Stimulated activated CD4-positive, alpha-beta T cell treated with anti-CD3 and anti-CD28 coated beads, Interleukin-15, amount 100 ng/mL, for 1 hour (primary cell): ENCODE measurements around the gene ASCL1.

Experiments used
- DNase-seq, 2 donors: peaks; one replicate each; pipeline ENCODE4 v3.0.0-alpha.2; 2020; ENCODE audit warnings: low read depth in 1 of 2, low spot score in 1 of 2

Gene ASCL1

GRCh38 chr12:102976609-102977280, 19.3 kb downstream of the ASCL1 start:
- no peak for DNase-seq

DNA sequence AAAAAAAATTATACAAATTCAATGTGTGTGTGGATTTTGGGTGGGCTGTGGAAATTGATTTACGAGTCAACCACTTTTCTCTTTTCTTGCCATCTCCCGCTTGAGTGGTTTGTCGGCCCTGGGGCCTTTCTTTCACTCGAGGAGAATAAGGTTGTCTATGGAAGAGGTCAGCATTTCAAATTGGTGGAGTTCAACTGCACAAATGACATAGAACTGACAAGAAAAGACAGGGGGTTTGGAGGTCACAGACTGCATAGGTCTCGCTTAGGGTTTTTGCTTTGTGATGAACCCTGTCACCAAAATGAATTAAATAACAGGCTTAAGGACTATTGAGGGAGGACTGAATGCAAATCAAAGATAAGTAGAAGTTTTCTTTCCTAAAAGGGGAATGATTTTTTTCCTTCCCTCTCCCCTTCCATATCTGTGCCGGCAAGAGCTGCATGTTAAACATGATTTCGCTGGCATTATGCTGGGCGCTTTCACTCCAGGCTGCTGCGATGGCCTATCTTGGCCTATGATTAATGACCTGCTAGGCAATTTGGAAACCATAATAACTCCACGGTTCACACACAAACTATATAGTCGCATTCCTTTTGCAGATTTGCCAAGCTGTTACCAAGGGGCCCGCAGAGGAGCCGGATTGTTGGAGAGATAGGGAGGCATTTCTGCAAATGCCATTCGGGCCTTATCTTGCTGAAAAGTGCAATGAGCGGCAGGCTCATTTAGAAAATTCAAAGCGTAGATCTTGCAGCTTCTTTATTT, 20.7 kb downstream of the ASCL1 start:
- no peak for DNase-seq

DNA sequence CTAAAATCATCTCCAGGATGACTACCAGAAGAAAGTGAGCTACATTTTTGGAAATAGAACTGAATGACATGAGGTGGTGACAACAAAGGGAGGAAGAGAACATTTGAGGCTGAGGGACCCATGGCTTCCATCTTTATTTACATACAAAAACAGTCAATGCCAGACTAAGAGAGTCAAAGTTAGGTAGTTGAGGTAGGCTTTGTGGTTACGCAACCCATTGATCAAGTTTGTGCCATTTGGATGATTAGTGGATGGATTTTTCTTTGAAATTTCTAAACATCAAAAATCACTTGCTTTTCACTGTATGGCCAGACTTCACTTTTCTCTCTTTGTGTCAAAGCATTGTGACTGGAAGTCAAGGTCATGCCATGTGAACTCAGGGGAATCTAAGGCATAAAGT, 22.9 kb downstream of the ASCL1 start:
- no peak for DNase-seq

- DNase-seq, result no peak
Observed at GRCh38 chr12:102990419-102990818, 32.9 kb downstream of the ASCL1 start.

- no peak for DNase-seq
Observed at GRCh38 chr12:102992297-102992696, 34.8 kb downstream of the ASCL1 start.

DNA sequence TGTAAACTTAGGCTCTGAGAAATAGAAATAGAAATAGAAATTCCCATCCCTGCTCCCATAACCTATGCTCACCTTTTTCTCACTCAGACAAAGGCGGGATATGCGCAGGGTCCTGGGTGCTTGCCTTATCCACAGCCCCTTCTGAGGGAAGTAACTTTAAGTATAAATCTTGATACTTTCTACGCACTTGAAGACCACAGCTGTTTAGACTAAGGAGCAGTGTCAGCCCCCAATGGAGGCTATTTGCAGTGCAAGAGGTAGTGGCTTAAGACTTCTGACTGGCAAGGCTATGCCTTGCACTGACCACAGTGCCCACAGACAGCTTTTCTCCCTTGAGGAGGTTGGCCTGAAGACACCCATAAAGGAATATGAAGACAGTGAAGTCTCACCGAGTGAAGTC, 35.2 kb downstream of the ASCL1 start:
- DNase-seq, result no peak

GRCh38 chr12:102993537-102993936, 36.1 kb downstream of the ASCL1 start:
- DNase-seq, result no peak

DNA sequence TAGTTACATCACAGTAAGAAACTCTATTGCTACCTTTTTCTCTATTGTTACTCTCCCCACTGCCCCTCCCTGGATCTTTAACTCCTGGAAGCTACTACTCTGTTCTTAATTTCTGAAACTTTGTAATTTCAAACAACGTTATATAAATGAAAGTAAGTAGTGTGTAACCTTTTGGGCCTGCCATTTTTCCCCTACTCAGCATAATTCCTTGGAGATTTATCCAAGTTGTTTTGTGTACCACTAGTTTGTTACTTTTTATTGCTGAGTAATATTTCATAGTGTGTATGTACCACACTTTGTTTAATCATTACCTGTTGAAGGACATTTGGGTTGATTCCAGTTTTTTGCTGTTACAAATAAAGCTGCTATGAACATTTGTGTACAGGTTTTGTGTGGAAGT, 37.9 kb downstream of the ASCL1 start:
- DNase-seq, result no peak
